Esophagus muscularis mucosa (tissue), 4 donors: ENCODE data around the gene COX6A2. TPM values are rescaled to one million over a fixed set of nuclear protein-coding genes. Genes with fewer than 3 reads are reported as not detected.

Experiments
- DNase-seq: peaks from one replicate; pipeline ENCODE4 v3.0.0-alpha.2; 2017; ENCODE audit errors: extremely low spot score
- H3K27ac ChIP-seq, 4 donors: fragments of 200-600 bp; sonication (generic); replicated peaks in 1 of 4; 1 replicate in 3 of 4; 2 replicates in 1 of 4; pipeline ENCODE4 v1.5.1; 2016 to 2019; ENCODE audit warnings: mild to moderate bottlenecking in 1 of 4
- H3K27me3 ChIP-seq, 4 donors: fragments of 200-600 bp; sonication (generic); one replicate each; pipeline versions ENCODE4 v1.5.1 to v1.6.0; 2016 to 2019
- H3K36me3 ChIP-seq, 4 donors: fragments of 200-600 bp; sonication (generic); one replicate each; pipeline ENCODE4 v1.5.1; 2016 to 2019
- H3K4me1 ChIP-seq, 4 donors: fragments of 200-600 bp; sonication (generic); one replicate each; pipeline ENCODE4 v1.5.1; 2016 to 2019
- H3K4me3 ChIP-seq, 4 donors: fragments of 200-600 bp; sonication (generic); 1 replicate in 2 of 4; 2 replicates in 2 of 4; pipeline ENCODE4 v1.5.1; 2016 to 2019; ENCODE audit warnings: mild to moderate bottlenecking in 4 of 4, moderate library complexity in 1 of 4
- H3K9me3 ChIP-seq, 4 donors: fragments of 200-600 bp; sonication (generic); 1 replicate in 3 of 4; 2 replicates in 1 of 4; pipeline ENCODE4 v1.5.1; 2016 to 2019
- EP300 ChIP-seq: sonication (generic); formaldehyde crosslinking; IDR thresholded peaks from one replicate; pipeline ENCODE4 v1.6.1; 2017; ENCODE audit warnings: antibody characterized with exemption
- POLR2A ChIP-seq: fragments of 450-650 bp; IDR thresholded peaks from one replicate; pipeline ENCODE4 v1.6.1; 2017; ENCODE audit warnings: antibody characterized with exemption, moderate library complexity, mild to moderate bottlenecking, low read depth
- POLR2AphosphoS5 ChIP-seq, 2 donors: sonication (generic); formaldehyde crosslinking; IDR thresholded peaks; one replicate each; pipeline ENCODE4 v1.6.1; 2017; ENCODE audit warnings: antibody characterized with exemption in 2 of 2
- WGBS: methylation state at CpG from one replicate; pipeline ENCODE4 v1.1.5; 2018; 5-methylcytosine and 5-hydroxymethylcytosine counted together
- intact Hi-C: fragments of 100-400 bp; cut with DNase I; formaldehyde crosslinking; loops from one replicate; pipeline ENCODE4 v1.15.1; 2023
- total RNA-seq, 4 donors: library from RNA; depleted of rRNA; stranded (reverse); fragments of >200 nt; gene quantifications; one replicate each; pipeline versions ENCODE4 v1.1.0 to v1.2.1, GENCODE V29; 2016
- TF ChIP-seq, protein P1 (sequence below), 3 experiments: fragments of 200-600 bp in 2 of 3; fragments of 450-650 bp in 1 of 3; sonication (generic) in 2 of 3; IDR thresholded peaks; one replicate each; pipeline ENCODE4 v1.5.1; 2017 to 2019; ENCODE audit warnings: antibody characterized with exemption in 3 of 3, mild to moderate bottlenecking in 2 of 3, moderate library complexity in 1 of 3

COX6A2 gene
- total RNA-seq, 4 donors from 2014 or later, result 1.3 TPM; not detected in 3

DNA sequence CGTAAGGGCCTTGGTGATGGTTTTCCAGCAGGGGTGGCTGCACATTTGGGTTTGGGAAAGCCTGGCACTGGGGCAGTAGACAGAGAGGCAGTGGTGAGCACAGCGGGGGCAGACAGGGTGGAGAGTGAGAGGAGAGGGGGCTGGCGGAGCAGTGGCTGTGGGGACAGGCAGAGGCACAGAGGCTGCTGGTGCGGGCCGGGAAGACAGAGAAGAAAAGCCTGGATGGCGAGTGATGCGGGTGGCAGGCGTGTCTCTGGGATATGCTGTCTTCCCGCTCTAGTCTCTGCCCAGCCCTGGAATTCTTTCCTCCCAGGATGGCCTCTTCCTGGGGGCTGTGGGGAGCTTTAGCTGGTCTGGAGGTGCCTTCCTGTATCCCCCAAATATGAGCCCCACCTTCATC lies 18.1 kb downstream of the COX6A2 start:
- H3K36me3 ChIP-seq, result no peaks in the 10 kb centered on the region
- H3K27ac ChIP-seq, result no peak overlapping the region
- no peak overlapping the region for H3K4me3 ChIP-seq
- TF ChIP-seq POLR2AphosphoS5 (IDR thresholded peaks at IDR 0.05) (no peak), EP300 (no peak), POLR2A (no peak)
- TF ChIP-seq, protein P1, sequence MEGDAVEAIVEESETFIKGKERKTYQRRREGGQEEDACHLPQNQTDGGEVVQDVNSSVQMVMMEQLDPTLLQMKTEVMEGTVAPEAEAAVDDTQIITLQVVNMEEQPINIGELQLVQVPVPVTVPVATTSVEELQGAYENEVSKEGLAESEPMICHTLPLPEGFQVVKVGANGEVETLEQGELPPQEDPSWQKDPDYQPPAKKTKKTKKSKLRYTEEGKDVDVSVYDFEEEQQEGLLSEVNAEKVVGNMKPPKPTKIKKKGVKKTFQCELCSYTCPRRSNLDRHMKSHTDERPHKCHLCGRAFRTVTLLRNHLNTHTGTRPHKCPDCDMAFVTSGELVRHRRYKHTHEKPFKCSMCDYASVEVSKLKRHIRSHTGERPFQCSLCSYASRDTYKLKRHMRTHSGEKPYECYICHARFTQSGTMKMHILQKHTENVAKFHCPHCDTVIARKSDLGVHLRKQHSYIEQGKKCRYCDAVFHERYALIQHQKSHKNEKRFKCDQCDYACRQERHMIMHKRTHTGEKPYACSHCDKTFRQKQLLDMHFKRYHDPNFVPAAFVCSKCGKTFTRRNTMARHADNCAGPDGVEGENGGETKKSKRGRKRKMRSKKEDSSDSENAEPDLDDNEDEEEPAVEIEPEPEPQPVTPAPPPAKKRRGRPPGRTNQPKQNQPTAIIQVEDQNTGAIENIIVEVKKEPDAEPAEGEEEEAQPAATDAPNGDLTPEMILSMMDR (IDR thresholded peaks at IDR 0.05), result no peak
- WGBS, result 83% methylated on average over 9 of the region's 9 CpGs
- no peaks in the 10 kb centered on the region for H3K4me1 ChIP-seq
- no peak for DNase-seq
- H3K27me3 ChIP-seq, result peaks cover 0 to 27% (median 0%) of the 10 kb centered on the region in 4 donors
- intact Hi-C loops, result no loop called here
- H3K9me3 ChIP-seq, result no peaks in the 10 kb centered on the region

DNA sequence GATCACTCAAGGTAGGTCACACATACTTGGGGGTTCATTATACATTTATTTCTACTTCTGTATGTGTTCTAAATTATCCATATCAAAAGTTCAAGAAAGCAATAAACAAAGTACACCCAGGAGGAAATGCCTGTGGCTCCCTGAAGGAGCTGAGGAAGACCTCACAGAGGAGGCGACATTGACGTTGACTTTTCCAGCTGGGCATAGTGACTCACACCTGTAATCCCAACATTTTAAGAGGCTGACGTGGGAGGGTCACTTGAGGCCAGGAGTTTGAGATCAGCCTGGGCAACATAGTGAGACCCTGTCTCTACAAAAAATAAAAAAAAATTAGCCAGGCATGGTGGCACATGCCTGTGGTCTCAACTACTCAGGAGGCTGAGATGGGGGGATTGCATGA lies 18.7 kb downstream of the COX6A2 start:
- no peak for DNase-seq
- Histone ChIP-seq H3K27ac (no peak overlapping the region), H3K27me3 (peaks cover 0 to 21% (median 0%) of the 10 kb centered on the region in 4 donors), H3K4me1 (no peaks in the 10 kb centered on the region), H3K36me3 (no peaks in the 10 kb centered on the region), H3K4me3 (no peak overlapping the region), H3K9me3 (no peaks in the 10 kb centered on the region)
- 45% methylated on average over 3 of the region's 3 CpGs for WGBS
- intact Hi-C loops, result no loop called here
- no peak for TF ChIP-seq POLR2AphosphoS5 (IDR thresholded peaks at IDR 0.05)
- TF ChIP-seq, protein P1 (IDR thresholded peaks at IDR 0.05), result no peak
- TF ChIP-seq POLR2A, result no peak
- TF ChIP-seq EP300, result no peak

DNA sequence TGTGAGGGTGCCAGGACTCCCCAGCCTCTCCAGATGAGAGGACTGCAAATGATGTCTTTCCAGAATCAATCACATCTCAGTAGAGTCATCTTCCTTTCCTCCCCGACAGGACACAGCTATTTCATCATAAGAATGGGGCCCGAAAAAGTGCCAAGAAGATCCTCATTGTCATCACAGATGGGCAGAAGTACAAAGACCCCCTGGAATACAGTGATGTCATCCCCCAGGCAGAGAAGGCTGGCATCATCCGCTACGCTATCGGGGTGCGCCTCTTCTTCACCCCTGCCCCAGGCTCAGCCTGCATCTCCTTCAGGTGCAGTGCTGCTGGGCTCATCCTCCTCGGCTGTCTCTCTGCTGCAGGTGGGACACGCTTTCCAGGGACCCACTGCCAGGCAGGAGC lies 20.8 kb downstream of the COX6A2 start:
- TF ChIP-seq POLR2AphosphoS5 (IDR thresholded peaks at IDR 0.05), result no peak
- TF ChIP-seq, protein P1 (IDR thresholded peaks at IDR 0.05), result no peak
- no peak overlapping the region for H3K27ac ChIP-seq
- no peaks in the 10 kb centered on the region for H3K36me3 ChIP-seq
- H3K4me3 ChIP-seq, result no peak overlapping the region
- H3K27me3 ChIP-seq, result peaks cover 0 to 20% (median 0%) of the 10 kb centered on the region in 4 donors
- intact Hi-C loops, result no loop called here
- H3K4me1 ChIP-seq, result no peaks in the 10 kb centered on the region
- DNase-seq, result no peak
- 81% methylated on average over 8 of the region's 8 CpGs for WGBS
- no peaks in the 10 kb centered on the region for H3K9me3 ChIP-seq

GRCh38 chr16:31404353-31405064 lies 23.7 kb downstream of the COX6A2 start:
- Histone ChIP-seq H3K4me3 (no peak overlapping the region), H3K36me3 (no peaks in the 10 kb centered on the region), H3K9me3 (peaks cover 0 to 9% (median 0%) of the 10 kb centered on the region in 4 donors), H3K4me1 (no peaks in the 10 kb centered on the region), H3K27me3 (peaks cover 0 to 8% (median 0%) of the 10 kb centered on the region in 4 donors), H3K27ac (no peak overlapping the region)
- intact Hi-C loops, result no loop called here
- TF ChIP-seq, protein P1 (IDR thresholded peaks at IDR 0.05), result no peak
- TF ChIP-seq POLR2AphosphoS5 (IDR thresholded peaks at IDR 0.05) (no peak), POLR2A (no peak), EP300 (no peak)
- no peak for DNase-seq
- 63% methylated on average over 9 of the region's 9 CpGs for WGBS
